GM23338 (cell line): ENCODE measurements around the gene NEU1. TPM values are rescaled to one million over a fixed set of nuclear protein-coding genes. Genes with fewer than 3 reads are reported as not detected.

Experiments used
- ATAC-seq: fragments of 200-7000 bp; cut with Tn5 transposase; 3 replicates; pipeline ENCODE4 v1.9.1; 2020
- DNase-seq: peaks from one replicate; pipeline ENCODE4 v3.0.0-alpha.2; 2015; ENCODE audit warnings: low spot score
- H2AFZ ChIP-seq: fragments of 200-600 bp; sonication (generic); 2 replicates; pipeline ENCODE4 v1.8.0; 2016; ENCODE audit warnings: antibody characterized with exemption, mild to moderate bottlenecking, moderate library complexity
- H3F3A ChIP-seq: fragments of 200-600 bp; sonication (generic); replicated peaks from 2 replicates; pipeline ENCODE4 v1.8.0; 2017; ENCODE audit warnings: antibody characterized with exemption, mixed run types, low read depth
- H3K27ac ChIP-seq: fragments of 200-600 bp; sonication (generic); 2 replicates; pipeline ENCODE4 v1.6.1; 2016; ENCODE audit warnings: low read depth
- H3K27me3 ChIP-seq: fragments of 200-600 bp; sonication (generic); 2 replicates; pipeline ENCODE4 v1.8.0; 2016; ENCODE audit warnings: mild to moderate bottlenecking, mixed run types, moderate library complexity; ENCODE audit not compliant: insufficient read depth
- H3K36me3 ChIP-seq: fragments of 200-600 bp; sonication (generic); 2 replicates; pipeline ENCODE4 v1.8.0; 2016; ENCODE audit warnings: mild to moderate bottlenecking; ENCODE audit not compliant: insufficient read depth
- H3K4me1 ChIP-seq: fragments of 200-600 bp; sonication (generic); 2 replicates; pipeline ENCODE4 v1.8.0; 2016; ENCODE audit warnings: mild to moderate bottlenecking, moderate library complexity; ENCODE audit not compliant: insufficient read depth
- H3K4me2 ChIP-seq: fragments of 200-600 bp; sonication (generic); 2 replicates; pipeline ENCODE4 v1.7.1; 2017; ENCODE audit warnings: mixed run types
- H3K4me3 ChIP-seq: fragments of 200-600 bp; sonication (generic); 2 replicates; pipeline ENCODE4 v1.6.1; 2016; ENCODE audit warnings: mixed run types
- H3K79me2 ChIP-seq: fragments of 200-600 bp; sonication (generic); replicated peaks from 2 replicates; pipeline ENCODE4 v1.8.0; 2017; ENCODE audit warnings: mild to moderate bottlenecking; ENCODE audit not compliant: insufficient read depth
- H3K9me2 ChIP-seq: fragments of 200-600 bp; sonication (generic); 2 replicates; pipeline ENCODE4 v1.8.0; 2017; ENCODE audit not compliant: insufficient read depth
- H4K20me1 ChIP-seq: fragments of 200-600 bp; sonication (generic); replicated peaks from 2 replicates; pipeline ENCODE4 v1.8.0; 2017; ENCODE audit warnings: mild to moderate bottlenecking; ENCODE audit not compliant: insufficient read depth
- H3K27ac Mint-ChIP-seq: 2 replicates; pipeline ENCODE4 v1.8.0; 2020; ENCODE audit warnings: inconsistent platforms, mild to moderate bottlenecking, moderate library complexity, mixed read lengths
- H3K27me3 Mint-ChIP-seq: 3 replicates; pipeline ENCODE4 v1.8.0; 2022; ENCODE audit warnings: low read depth, mild to moderate bottlenecking, moderate library complexity, mixed read lengths, inconsistent platforms; ENCODE audit not compliant: insufficient read depth, poor library complexity
- H3K36me3 Mint-ChIP-seq: 3 replicates; pipeline ENCODE4 v1.8.0; 2021; ENCODE audit warnings: low read depth, mild to moderate bottlenecking, inconsistent platforms, moderate library complexity, mixed read lengths
- H3K4me1 Mint-ChIP-seq: 3 replicates; pipeline ENCODE4 v1.8.0; 2020; ENCODE audit warnings: mild to moderate bottlenecking, inconsistent platforms, mixed read lengths
- H3K4me3 Mint-ChIP-seq: 3 replicates; pipeline ENCODE4 v1.8.0; 2021; ENCODE audit warnings: moderate library complexity, mild to moderate bottlenecking, inconsistent platforms, mixed read lengths
- H3K9me3 Mint-ChIP-seq: 3 replicates; pipeline ENCODE4 v1.8.0; 2020; ENCODE audit warnings: moderate library complexity, mild to moderate bottlenecking, inconsistent platforms, mixed read lengths
- CREB1 ChIP-seq: fragments of 250-450 bp; sonication (Bioruptor Pico); IDR thresholded peaks from 2 replicates; pipeline ENCODE4 v1.5.0; 2020; ENCODE audit warnings: low read depth, mild to moderate bottlenecking, moderate library complexity
- ETS1 ChIP-seq: IDR thresholded peaks from 2 replicates; pipeline ENCODE4 v1.6.1; 2016; ENCODE audit warnings: antibody characterized with exemption
- EZH2 ChIP-seq: fragments of 200-600 bp; sonication (generic); IDR thresholded peaks from one replicate; pipeline ENCODE4 v1.8.0; 2017; ENCODE audit warnings: antibody characterized with exemption, mild to moderate bottlenecking, low read depth; ENCODE audit not compliant: unreplicated experiment
- EZH2phosphoT487 ChIP-seq: fragments of 200-600 bp; sonication (generic); IDR thresholded peaks from one replicate; pipeline ENCODE4 v1.8.1; 2018; ENCODE audit warnings: antibody characterized with exemption; ENCODE audit not compliant: unreplicated experiment
- JUNB ChIP-seq: IDR thresholded peaks from one replicate; pipeline ENCODE4 v1.6.1; 2016; ENCODE audit warnings: antibody characterized with exemption; ENCODE audit not compliant: unreplicated experiment
- NANOG ChIP-seq: IDR thresholded peaks from 2 replicates; pipeline ENCODE4 v1.6.1; 2016; ENCODE audit warnings: antibody characterized with exemption, borderline replicate concordance
- POLR2AphosphoS5 ChIP-seq: IDR thresholded peaks from 2 replicates; pipeline ENCODE4 v1.6.1; 2016; ENCODE audit warnings: antibody characterized with exemption, low read depth
- STAT1 ChIP-seq: IDR thresholded peaks from one replicate; pipeline ENCODE4 v1.6.1; 2016; ENCODE audit warnings: antibody characterized with exemption; ENCODE audit not compliant: unreplicated experiment
- ZNF114 ChIP-seq: fragments of 250-450 bp; sonication (Bioruptor Pico); IDR thresholded peaks from 2 replicates; pipeline ENCODE4 v1.5.0; 2020; ENCODE audit warnings: mild to moderate bottlenecking, moderate library complexity
- ZNF331 ChIP-seq: fragments of 250-450 bp; sonication (Bioruptor Pico); IDR thresholded peaks from 2 replicates; pipeline ENCODE4 v1.5.0; 2020; ENCODE audit warnings: low read depth, mild to moderate bottlenecking, moderate library complexity
- ZNF462 ChIP-seq: fragments of 250-450 bp; sonication (Bioruptor Pico); IDR thresholded peaks from 2 replicates; pipeline ENCODE4 v1.5.0; 2020; ENCODE audit warnings: mild to moderate bottlenecking, moderate library complexity
- polyA plus RNA-seq: library from polyadenylated mRNA; unstranded; fragments of >200 nt; fragmentation: Nextera tagmentation; extraction: Ambion mirVana; gene quantifications from 2 replicates; pipeline ENCODE4 v1.2.1, GENCODE V29; 2016
- total RNA-seq: library from RNA; depleted of rRNA; stranded (reverse); fragments of >200 nt; shearing (Covaris generic); gene quantifications from 2 replicates; pipeline ENCODE4 v1.2.3, GENCODE V29; 2014
- TF ChIP-seq, protein P1 (sequence below), 2 experiments: fragments of 200-600 bp in 1 of 2; sonication (generic) in 1 of 2; conservative IDR thresholded peaks; 2 replicates each; pipeline versions ENCODE4 v1.5.1 to v1.6.1; 2016 to 2017; ENCODE audit warnings: antibody characterized with exemption in 2 of 2, low read depth in 2 of 2, mild to moderate bottlenecking in 2 of 2, moderate library complexity in 1 of 2
- TF ChIP-seq, protein P2 (sequence below): IDR thresholded peaks from one replicate; pipeline ENCODE4 v1.6.1; 2018; ENCODE audit warnings: antibody characterized with exemption; ENCODE audit not compliant: unreplicated experiment

Gene NEU1
- total and polyA plus RNA-seq, 2 experiments from 2014 or later = 31.4 to 47.4 TPM

DNA sequence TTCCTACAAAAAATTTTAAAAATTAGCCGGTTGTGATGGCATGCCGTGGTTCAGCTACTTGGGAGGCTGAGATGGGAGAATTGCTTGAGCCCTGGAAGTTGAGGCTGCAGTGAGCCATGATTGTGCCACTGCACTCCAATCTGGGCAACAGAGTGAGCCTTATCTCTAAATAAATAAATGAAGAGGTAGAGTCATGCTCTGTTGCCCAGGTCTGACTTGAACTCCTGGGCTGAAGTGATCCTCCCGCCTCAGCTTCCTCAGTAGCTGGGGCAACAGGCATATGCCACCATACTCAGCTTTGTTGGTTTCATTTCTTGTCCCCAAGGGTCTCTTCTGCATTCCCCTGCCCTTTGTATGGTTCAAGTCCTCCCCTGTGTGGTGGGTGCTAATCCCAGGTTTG lies 18.1 kb downstream of the NEU1 start:
- Histone ChIP-seq H3K27me3 (no peaks in the 10 kb centered on the region), H3F3A (peaks cover 28% of the 10 kb centered on the region), H4K20me1 (peaks cover 5% of the 10 kb centered on the region; the same call in 1 of the 2 replicates), H3K4me3 (no peak overlapping the region), H3K4me2 (no peak overlapping the region), H3K4me1 (no peaks in the 10 kb centered on the region), H3K36me3 (peaks cover 12% of the 10 kb centered on the region), H3K27ac (no peak overlapping the region), H3K79me2 (no peaks in the 10 kb centered on the region), H2AFZ (no peak overlapping the region), H3K9me2 (no peaks in the 10 kb centered on the region)
- H3K4me3 Mint-ChIP-seq = no peak overlapping the region
- DNase-seq = no peak
- H3K36me3 Mint-ChIP-seq = peaks cover 21% of the 10 kb centered on the region
- ATAC-seq = no peak
- H3K4me1 Mint-ChIP-seq = 0 out of 3 replicates have a peak, but pooled peaks cover under 1% of the 10 kb centered on the region
- H3K9me3 Mint-ChIP-seq = no peaks in the 10 kb centered on the region; the same call in 2 of the 3 replicates
- TF ChIP-seq ETS1 (no peak), NANOG (no peak), JUNB (no peak), EZH2phosphoT487 (no peak), EZH2 (no peak), POLR2AphosphoS5 (no peak), STAT1 (no peak), ZNF331 (CRISPR knock-in tag) (no peak), CREB1 (CRISPR knock-in tag) (no peak), ZNF462 (CRISPR knock-in tag) (no peak), ZNF114 (CRISPR knock-in tag) (no peak)
- TF ChIP-seq, protein P1, sequence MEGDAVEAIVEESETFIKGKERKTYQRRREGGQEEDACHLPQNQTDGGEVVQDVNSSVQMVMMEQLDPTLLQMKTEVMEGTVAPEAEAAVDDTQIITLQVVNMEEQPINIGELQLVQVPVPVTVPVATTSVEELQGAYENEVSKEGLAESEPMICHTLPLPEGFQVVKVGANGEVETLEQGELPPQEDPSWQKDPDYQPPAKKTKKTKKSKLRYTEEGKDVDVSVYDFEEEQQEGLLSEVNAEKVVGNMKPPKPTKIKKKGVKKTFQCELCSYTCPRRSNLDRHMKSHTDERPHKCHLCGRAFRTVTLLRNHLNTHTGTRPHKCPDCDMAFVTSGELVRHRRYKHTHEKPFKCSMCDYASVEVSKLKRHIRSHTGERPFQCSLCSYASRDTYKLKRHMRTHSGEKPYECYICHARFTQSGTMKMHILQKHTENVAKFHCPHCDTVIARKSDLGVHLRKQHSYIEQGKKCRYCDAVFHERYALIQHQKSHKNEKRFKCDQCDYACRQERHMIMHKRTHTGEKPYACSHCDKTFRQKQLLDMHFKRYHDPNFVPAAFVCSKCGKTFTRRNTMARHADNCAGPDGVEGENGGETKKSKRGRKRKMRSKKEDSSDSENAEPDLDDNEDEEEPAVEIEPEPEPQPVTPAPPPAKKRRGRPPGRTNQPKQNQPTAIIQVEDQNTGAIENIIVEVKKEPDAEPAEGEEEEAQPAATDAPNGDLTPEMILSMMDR (conservative IDR thresholded peaks at IDR 0.05; ENCODE audit: low read depth in 2 of 2) = no peak
- TF ChIP-seq, protein P2, sequence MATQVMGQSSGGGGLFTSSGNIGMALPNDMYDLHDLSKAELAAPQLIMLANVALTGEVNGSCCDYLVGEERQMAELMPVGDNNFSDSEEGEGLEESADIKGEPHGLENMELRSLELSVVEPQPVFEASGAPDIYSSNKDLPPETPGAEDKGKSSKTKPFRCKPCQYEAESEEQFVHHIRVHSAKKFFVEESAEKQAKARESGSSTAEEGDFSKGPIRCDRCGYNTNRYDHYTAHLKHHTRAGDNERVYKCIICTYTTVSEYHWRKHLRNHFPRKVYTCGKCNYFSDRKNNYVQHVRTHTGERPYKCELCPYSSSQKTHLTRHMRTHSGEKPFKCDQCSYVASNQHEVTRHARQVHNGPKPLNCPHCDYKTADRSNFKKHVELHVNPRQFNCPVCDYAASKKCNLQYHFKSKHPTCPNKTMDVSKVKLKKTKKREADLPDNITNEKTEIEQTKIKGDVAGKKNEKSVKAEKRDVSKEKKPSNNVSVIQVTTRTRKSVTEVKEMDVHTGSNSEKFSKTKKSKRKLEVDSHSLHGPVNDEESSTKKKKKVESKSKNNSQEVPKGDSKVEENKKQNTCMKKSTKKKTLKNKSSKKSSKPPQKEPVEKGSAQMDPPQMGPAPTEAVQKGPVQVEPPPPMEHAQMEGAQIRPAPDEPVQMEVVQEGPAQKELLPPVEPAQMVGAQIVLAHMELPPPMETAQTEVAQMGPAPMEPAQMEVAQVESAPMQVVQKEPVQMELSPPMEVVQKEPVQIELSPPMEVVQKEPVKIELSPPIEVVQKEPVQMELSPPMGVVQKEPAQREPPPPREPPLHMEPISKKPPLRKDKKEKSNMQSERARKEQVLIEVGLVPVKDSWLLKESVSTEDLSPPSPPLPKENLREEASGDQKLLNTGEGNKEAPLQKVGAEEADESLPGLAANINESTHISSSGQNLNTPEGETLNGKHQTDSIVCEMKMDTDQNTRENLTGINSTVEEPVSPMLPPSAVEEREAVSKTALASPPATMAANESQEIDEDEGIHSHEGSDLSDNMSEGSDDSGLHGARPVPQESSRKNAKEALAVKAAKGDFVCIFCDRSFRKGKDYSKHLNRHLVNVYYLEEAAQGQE = no peak
- peaks cover 8% of the 10 kb centered on the region for H3K27me3 Mint-ChIP-seq
- H3K27ac Mint-ChIP-seq = no peak overlapping the region
